Nephron progenitor cell (in vitro differentiated cells): ENCODE measurements around the gene CBX6.

Experiments used
- DNase-seq: peaks from one replicate; pipeline ENCODE4 v3.0.0; 2021
- H3K27ac Mint-ChIP-seq: 2 replicates; pipeline ENCODE4 v1.8.0; 2021; ENCODE audit warnings: mild to moderate bottlenecking, moderate library complexity, mixed read lengths
- H3K27me3 Mint-ChIP-seq: 2 replicates; pipeline ENCODE4 v1.8.0; 2021; ENCODE audit warnings: mild to moderate bottlenecking, low read depth, mixed read lengths; ENCODE audit not compliant: poor library complexity
- H3K36me3 Mint-ChIP-seq: 2 replicates; pipeline ENCODE4 v1.8.0; 2021; ENCODE audit warnings: low read depth, mixed read lengths
- H3K4me1 Mint-ChIP-seq: 2 replicates; pipeline ENCODE4 v1.8.0; 2021; ENCODE audit warnings: mixed read lengths
- H3K4me3 Mint-ChIP-seq: 2 replicates; pipeline ENCODE4 v1.8.0; 2021; ENCODE audit warnings: mild to moderate bottlenecking, moderate library complexity, mixed read lengths
- H3K9me3 Mint-ChIP-seq: 2 replicates; pipeline ENCODE4 v1.8.0; 2021; ENCODE audit warnings: mild to moderate bottlenecking, moderate library complexity, mixed read lengths
- TF ChIP-seq, protein P1 (sequence below): fragments of 200-600 bp; sonication (generic); IDR thresholded peaks from 2 replicates; pipeline ENCODE4 v1.5.0; 2021; ENCODE audit warnings: antibody characterized with exemption

CBX6 gene

DNA sequence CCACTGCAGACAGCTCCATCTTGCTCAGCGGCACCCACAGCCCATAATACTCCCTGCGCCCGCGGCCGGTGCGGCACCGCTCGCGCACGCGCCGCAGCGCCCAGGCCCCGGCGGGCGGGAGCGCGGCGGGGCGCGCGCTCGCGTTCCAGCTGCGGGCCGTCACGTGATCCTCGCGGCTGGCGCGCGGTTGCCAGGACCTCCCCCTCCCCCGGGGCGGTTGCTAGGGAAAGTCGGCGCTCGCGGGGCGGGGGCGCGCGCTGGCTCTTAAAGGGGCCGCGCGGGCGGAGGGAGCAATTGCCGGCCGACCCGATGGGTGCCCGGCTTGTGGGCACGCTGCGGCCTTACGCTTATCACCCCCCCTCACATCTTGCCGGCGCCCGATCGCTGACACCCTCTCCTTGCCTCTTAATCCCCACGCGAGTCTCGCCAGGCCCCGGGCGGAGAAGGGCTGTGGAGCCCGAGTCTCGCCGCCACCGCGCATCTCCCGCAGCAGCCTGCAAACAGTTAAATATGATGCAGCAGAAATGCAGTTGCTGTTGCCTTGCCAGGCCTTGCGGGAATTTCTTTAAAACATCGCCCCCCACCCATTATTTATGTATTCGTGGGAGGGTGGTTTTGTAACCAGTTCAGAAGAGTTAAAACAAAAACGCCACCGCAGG, at the start of gene CBX6:
CBX6 (minus strand) TSS at position 45 of the 659 bp plus-strand sequence; CDS start at position 19, 26 bp downstream.
- Mint-ChIP-seq H3K27ac (peak within 1 kb of the TSS; percentile 99), H3K4me3 (peak within 1 kb of the TSS; percentile 95), H3K27me3 (peaks cover 41% of the 10 kb centered on the region), H3K9me3 (peaks cover 5% of the 10 kb centered on the region), H3K36me3 (peaks cover 8% of the 10 kb centered on the region), H3K4me1 (peaks cover 53% of the 10 kb centered on the region)
- TF ChIP-seq, protein P1, sequence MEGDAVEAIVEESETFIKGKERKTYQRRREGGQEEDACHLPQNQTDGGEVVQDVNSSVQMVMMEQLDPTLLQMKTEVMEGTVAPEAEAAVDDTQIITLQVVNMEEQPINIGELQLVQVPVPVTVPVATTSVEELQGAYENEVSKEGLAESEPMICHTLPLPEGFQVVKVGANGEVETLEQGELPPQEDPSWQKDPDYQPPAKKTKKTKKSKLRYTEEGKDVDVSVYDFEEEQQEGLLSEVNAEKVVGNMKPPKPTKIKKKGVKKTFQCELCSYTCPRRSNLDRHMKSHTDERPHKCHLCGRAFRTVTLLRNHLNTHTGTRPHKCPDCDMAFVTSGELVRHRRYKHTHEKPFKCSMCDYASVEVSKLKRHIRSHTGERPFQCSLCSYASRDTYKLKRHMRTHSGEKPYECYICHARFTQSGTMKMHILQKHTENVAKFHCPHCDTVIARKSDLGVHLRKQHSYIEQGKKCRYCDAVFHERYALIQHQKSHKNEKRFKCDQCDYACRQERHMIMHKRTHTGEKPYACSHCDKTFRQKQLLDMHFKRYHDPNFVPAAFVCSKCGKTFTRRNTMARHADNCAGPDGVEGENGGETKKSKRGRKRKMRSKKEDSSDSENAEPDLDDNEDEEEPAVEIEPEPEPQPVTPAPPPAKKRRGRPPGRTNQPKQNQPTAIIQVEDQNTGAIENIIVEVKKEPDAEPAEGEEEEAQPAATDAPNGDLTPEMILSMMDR = no peak
- peak; percentile 98 for DNase-seq

GRCh38 chr22:38921806-38922205, 49.8 kb upstream of the CBX6 start:
- H3K4me1 Mint-ChIP-seq = peaks cover 13% of the 10 kb centered on the region

GRCh38 chr22:38921120-38921519, 49.1 kb upstream of the CBX6 start:
- DNase-seq = no peak
- TF ChIP-seq, protein P1 = no peak
- Mint-ChIP-seq H3K4me1 (peaks cover 13% of the 10 kb centered on the region), H3K4me3 (no peak overlapping the region), H3K27me3 (peaks cover 40% of the 10 kb centered on the region), H3K9me3 (no peaks in the 10 kb centered on the region), H3K36me3 (no peaks in the 10 kb centered on the region), H3K27ac (no peak overlapping the region)

More at GRCh38 chr22:38921806-38922205, 49.8 kb upstream of the CBX6 start:
- no peak for DNase-seq
- no peaks in the 10 kb centered on the region for H3K36me3 Mint-ChIP-seq
- H3K4me3 Mint-ChIP-seq = no peak overlapping the region
- H3K27me3 Mint-ChIP-seq = peaks cover 42% of the 10 kb centered on the region
- H3K9me3 Mint-ChIP-seq = no peaks in the 10 kb centered on the region
- TF ChIP-seq, protein P1 = no peak
- H3K27ac Mint-ChIP-seq = no peak overlapping the region

GRCh38 chr22:38919631-38920190, 47.7 kb upstream of the CBX6 start:
- Mint-ChIP-seq H3K4me3 (no peak overlapping the region), H3K4me1 (peaks cover 11% of the 10 kb centered on the region), H3K27me3 (peaks cover 50% of the 10 kb centered on the region), H3K36me3 (no peaks in the 10 kb centered on the region), H3K27ac (no peak overlapping the region), H3K9me3 (no peaks in the 10 kb centered on the region)
- TF ChIP-seq, protein P1 = no peak
- no peak for DNase-seq

GRCh38 chr22:38911434-38911833, 39.4 kb upstream of the CBX6 start:
- Mint-ChIP-seq H3K27me3 (peaks cover 35% of the 10 kb centered on the region), H3K36me3 (no peaks in the 10 kb centered on the region), H3K27ac (no peak overlapping the region), H3K4me3 (no peak overlapping the region), H3K4me1 (no peaks in the 10 kb centered on the region), H3K9me3 (peaks cover 32% of the 10 kb centered on the region)
- TF ChIP-seq, protein P1 = no peak
- no peak for DNase-seq

- TF ChIP-seq, protein P1 = no peak
- DNase-seq = no peak
- peaks cover 22% of the 10 kb centered on the region for H3K27me3 Mint-ChIP-seq
- no peak overlapping the region for H3K27ac Mint-ChIP-seq
- peaks cover 4% of the 10 kb centered on the region for H3K36me3 Mint-ChIP-seq
- no peaks in the 10 kb centered on the region for H3K4me1 Mint-ChIP-seq
- peaks cover 54% of the 10 kb centered on the region for H3K9me3 Mint-ChIP-seq
- no peak overlapping the region for H3K4me3 Mint-ChIP-seq
These were observed 35.8 kb upstream of the CBX6 start for GRCh38 chr22:38907767-38908166.
